HepG2 (cell line): ENCODE measurements around the gene MTHFD1. TPM values are rescaled to one million over a fixed set of nuclear protein-coding genes. Genes with fewer than 3 reads are reported as not detected.

Experiments used
- ATAC-seq: fragments of 200-7000 bp; cut with Tn5 transposase; 3 replicates; pipeline ENCODE4 v1.9.1; 2020; ENCODE audit warnings: mild to moderate bottlenecking, moderate library complexity
- BruUV-seq: library from RNA; stranded (reverse); fragments of 400-500 nt; replicated peaks from 2 replicates; lab custom pipeline; 2021; lab: Mats Ljungman, UMichigan
- CTCF ChIA-PET: fragments of 300-600 bp; formaldehyde crosslinking; extraction: SDS; loops from one replicate; lab custom pipeline; 2021; ENCODE audit warnings: low total read pairs, inconsistent platforms, low intra/inter-chr PET ratio; lab: Yijun Ruan, JAX
- POLR2A ChIA-PET: fragments of 350-600 bp; sonication (Branson Sonifier 250); formaldehyde crosslinking; loops from one replicate; lab custom pipeline; 2020; ENCODE audit warnings: antibody characterized with exemption, inconsistent platforms; lab: Yijun Ruan, JAX
- DNase-seq: peaks from one replicate; pipeline ENCODE4 v3.0.0-alpha.2; 2015; ENCODE audit warnings: low spot score
- FAIRE-seq: peaks from 3 replicates; lab custom pipeline; 2011; peaks lifted over from hg19 to GRCh38; lab: Jason Lieb, UNC
- H2AFZ ChIP-seq: one replicate; pipeline ENCODE4 v1.6.1; 2011; ENCODE audit warnings: low read length, inconsistent platforms
- H3K27ac ChIP-seq: fragments of 300-600 bp; 3 replicates; pipeline ENCODE4 v1.8.0; 2011; ENCODE audit warnings: mixed run types, mild to moderate bottlenecking, mixed read lengths, low read length, inconsistent platforms; ENCODE audit not compliant: insufficient read depth; ENCODE audit errors: extremely low read length
- H3K27me3 ChIP-seq, 2 experiments: fragments of 200-600 bp in 1 of 2; 2 replicates in 1 of 2; 3 replicates in 1 of 2; pipeline versions ENCODE4 v1.6.0 to v1.8.0; 2011; ENCODE audit warnings: low read length in 2 of 2, mild to moderate bottlenecking in 2 of 2, moderate library complexity in 2 of 2, inconsistent platforms in 1 of 2; ENCODE audit not compliant: insufficient read depth in 2 of 2, control insufficient read depth in 1 of 2
- H3K36me3 ChIP-seq, 2 experiments: fragments of 200-600 bp in 1 of 2; replicated peaks in 1 of 2; 2 replicates in 1 of 2; 3 replicates in 1 of 2; pipeline versions ENCODE4 v1.5.1 to v1.8.0; 2011; ENCODE audit warnings: low read length in 2 of 2, inconsistent platforms in 1 of 2; ENCODE audit not compliant: insufficient read depth in 2 of 2, control insufficient read depth in 1 of 2
- H3K4me1 ChIP-seq: 2 replicates; pipeline ENCODE4 v1.5.1; 2012; ENCODE audit warnings: low read length, inconsistent platforms; ENCODE audit not compliant: insufficient read depth
- H3K4me2 ChIP-seq: 2 replicates; pipeline ENCODE4 v1.6.0; 2011; ENCODE audit warnings: low read depth, low read length, inconsistent platforms
- H3K4me3 ChIP-seq, 3 experiments: fragments of 200-600 bp in 1 of 3; sonication (generic), shearing (Covaris generic) in 1 of 3; replicated peaks in 1 of 3; 2 replicates each; pipeline ENCODE4 v1.5.1; 2011 to 2016; ENCODE audit warnings: low read length in 3 of 3, inconsistent platforms in 2 of 3, low read depth in 2 of 3, mild to moderate bottlenecking in 2 of 3, control low read depth in 1 of 3, mixed read lengths in 1 of 3; ENCODE audit not compliant: insufficient read depth in 1 of 3
- H3K79me2 ChIP-seq: one replicate; pipeline ENCODE4 v1.6.1; 2011; ENCODE audit warnings: low read length, inconsistent platforms; ENCODE audit not compliant: insufficient read depth
- H3K9ac ChIP-seq: 2 replicates; pipeline ENCODE4 v1.6.0; 2011; ENCODE audit warnings: mild to moderate bottlenecking, low read depth, low read length, inconsistent platforms; ENCODE audit not compliant: insufficient read depth
- H3K9me3 ChIP-seq: 2 replicates; pipeline ENCODE4 v1.5.1; 2012; ENCODE audit warnings: mild to moderate bottlenecking, low read length
- H4K20me1 ChIP-seq: 2 replicates; pipeline ENCODE4 v1.6.0; 2011; ENCODE audit warnings: inconsistent platforms, mild to moderate bottlenecking, low read length, moderate library complexity; ENCODE audit not compliant: insufficient read depth
- BRCA1 ChIP-seq: sonication (generic); formaldehyde crosslinking; IDR thresholded peaks from 2 replicates; pipeline ENCODE4 v1.4.0; 2020; ENCODE audit warnings: missing genetic modification reagents
- MAFK ChIP-seq, 2 experiments: IDR thresholded peaks in 1 of 2; conservative IDR thresholded peaks in 1 of 2; 2 replicates each; pipeline ENCODE4 v1.6.1; 2011; ENCODE audit warnings: improper control_type of control experiment in 2 of 2, low read length in 2 of 2
- MATR3 ChIP-seq: sonication (generic); formaldehyde crosslinking; IDR thresholded peaks from 2 replicates; pipeline ENCODE4 v1.4.0; 2020; ENCODE audit warnings: missing genetic modification reagents
- NAIF1 ChIP-seq: sonication (generic); formaldehyde crosslinking; IDR thresholded peaks from 2 replicates; pipeline ENCODE4 v1.5.0; 2020; ENCODE audit warnings: mild to moderate bottlenecking, missing genetic modification reagents, borderline replicate concordance
- SIN3B ChIP-seq: fragments of 150-350 bp; IDR thresholded peaks from 2 replicates; pipeline ENCODE4 v1.6.1; 2014; ENCODE audit warnings: low read length
- TFE3 ChIP-seq: IDR thresholded peaks from 2 replicates; pipeline ENCODE4 v1.6.1; 2016
- ZFP36L2 ChIP-seq: sonication (generic); formaldehyde crosslinking; IDR thresholded peaks from 2 replicates; pipeline ENCODE4 v1.4.0; 2020; ENCODE audit warnings: missing genetic modification reagents
- ZNF703 ChIP-seq: sonication (generic); formaldehyde crosslinking; IDR thresholded peaks from 2 replicates; pipeline ENCODE4 v1.5.1; 2020; ENCODE audit warnings: missing genetic modification reagents, mild to moderate bottlenecking, moderate library complexity, borderline replicate concordance
- in situ Hi-C: cut with HindIII; loops from 2 replicates; pipeline ENCODE4 v1.10.0; 2017; ENCODE audit warnings: low pct_unique_long_range_greater_than_20kb; ENCODE audit not compliant: extremely low pct_ligation_motif_present
- intact Hi-C: fragments of 100-400 bp; cut with micrococcal nuclease; formaldehyde crosslinking; loops from one replicate; pipeline ENCODE4 v1.10.0; 2022; ENCODE audit not compliant: unreplicated experiment
- polyA plus RNA-seq, 8 experiments: library from polyadenylated mRNA; depleted of rRNA in 3 of 8; stranded (reverse) in 7 of 8; unstranded in 1 of 8; fragments of >200 nt; fragmentation: Illumina TruSeq in 4 of 8; extraction: Trizol in 4 of 8; gene quantifications; 2 replicates each; pipeline versions ENCODE4 v1.2.1 to v1.2.3, GENCODE V29; 2011 to 2016; ENCODE audit warnings: low read depth in 4 of 8, missing spikeins in 1 of 8, mixed read lengths in 1 of 8; ENCODE audit not compliant: insufficient read depth in 1 of 8
- total RNA-seq, 5 experiments: library from RNA; depleted of rRNA; stranded (reverse); fragments of >200 nt; fragmentation: Illumina TruSeq; extraction: Trizol; gene quantifications; 2 replicates each; pipeline ENCODE4 v1.2.3, GENCODE V29; 2016; ENCODE audit warnings: low read depth in 1 of 5
- TF ChIP-seq, protein P1 (sequence below), 2 experiments: fragments of 450-650 bp in 1 of 2; sonication (generic) in 1 of 2; formaldehyde crosslinking; IDR thresholded peaks; 2 replicates each; pipeline versions ENCODE4 v1.5.0 to v1.8.0; 2020 to 2022; ENCODE audit warnings: mild to moderate bottlenecking in 1 of 2, missing genetic modification reagents in 1 of 2

MTHFD1 gene
- total and polyA plus RNA-seq, 2 of the 13 experiments (the other 11 are each of a cell fraction or from before 2014, with no cell fraction given) = 31.0 to 106 TPM

DNA sequence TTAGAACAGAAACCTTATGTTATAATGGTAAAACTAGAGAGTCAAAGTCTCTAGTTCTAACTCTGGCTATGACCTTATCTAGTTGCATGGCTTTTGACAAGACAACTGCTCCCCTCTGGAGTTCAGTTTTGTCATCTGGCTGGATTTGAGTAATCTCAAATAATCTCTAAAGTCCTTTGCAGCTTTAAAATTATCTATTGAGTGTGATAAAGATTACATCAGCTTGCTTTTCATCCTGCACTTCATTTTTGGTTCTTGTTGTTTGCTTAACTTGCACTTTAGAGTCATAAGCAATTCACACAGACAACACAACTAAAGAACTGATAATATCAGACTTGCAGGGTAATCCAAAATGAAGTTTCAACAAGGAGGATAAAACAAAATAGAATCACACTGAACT, 79.4 kb downstream of the MTHFD1 start:
- Histone ChIP-seq H3K9me3 (no peaks in the 10 kb centered on the region), H3K27ac (no peak overlapping the region), H4K20me1 (no peaks in the 10 kb centered on the region), H3K9ac (no peak overlapping the region), H3K79me2 (no peaks in the 10 kb centered on the region), H3K4me2 (no peak overlapping the region), H3K36me3 (no peaks in the 10 kb centered on the region), H3K4me3 (no peak overlapping the region), H3K4me1 (peaks cover 28% of the 10 kb centered on the region), H2AFZ (no peak overlapping the region), H3K27me3 (no peaks in the 10 kb centered on the region)
- CTCF ChIA-PET = no interaction called here
- no peak for DNase-seq
- TF ChIP-seq BRCA1 (CRISPR knock-in tag) (no peak), SIN3B (no peak), TFE3 (no peak), NAIF1 (CRISPR knock-in tag) (no peak), MATR3 (CRISPR knock-in tag) (no peak), ZFP36L2 (CRISPR knock-in tag) (no peak), MAFK (conservative IDR thresholded peaks at IDR 0.05 in 1 of 2, IDR thresholded peaks at IDR 0.05 in 1 of 2; ENCODE audit: low read length in 2 of 2) (peak in 1 of 2 experiments; percentile 33; a peak in 1 of 4 replicates), ZNF703 (no peak)
- TF ChIP-seq, protein P1, sequence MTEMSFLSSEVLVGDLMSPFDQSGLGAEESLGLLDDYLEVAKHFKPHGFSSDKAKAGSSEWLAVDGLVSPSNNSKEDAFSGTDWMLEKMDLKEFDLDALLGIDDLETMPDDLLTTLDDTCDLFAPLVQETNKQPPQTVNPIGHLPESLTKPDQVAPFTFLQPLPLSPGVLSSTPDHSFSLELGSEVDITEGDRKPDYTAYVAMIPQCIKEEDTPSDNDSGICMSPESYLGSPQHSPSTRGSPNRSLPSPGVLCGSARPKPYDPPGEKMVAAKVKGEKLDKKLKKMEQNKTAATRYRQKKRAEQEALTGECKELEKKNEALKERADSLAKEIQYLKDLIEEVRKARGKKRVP (CRISPR knock-in tag; IDR thresholded peaks at IDR 0.05) = 0 out of 4 replicates have a peak, but pooled peaks of 1 of the 2 experiments have one; percentile 28
- no peak for FAIRE-seq
- no peak for ATAC-seq
- POLR2A ChIA-PET = no interaction called here
- in situ Hi-C loops (no loop called here), intact Hi-C loops (no loop called here)
- no TSS peak for BruUV-seq
